HepG2 (cell line): ENCODE data around the gene FALEC. TPM values are rescaled to one million over a fixed set of nuclear protein-coding genes. Genes with fewer than 3 reads are reported as not detected.

ENCODE experiments used
- ELF1 ChIP-seq: sonication (generic); formaldehyde crosslinking; IDR thresholded peaks from 2 replicates; pipeline ENCODE4 v1.4.0; 2020; ENCODE audit warnings: missing genetic modification reagents
- ETV6 ChIP-seq: sonication (generic); formaldehyde crosslinking; conservative IDR thresholded peaks from 2 replicates; pipeline ENCODE4 v1.4.0; 2020; ENCODE audit warnings: missing genetic modification reagents
- HNF4G ChIP-seq, 2 experiments: sonication (generic) in 1 of 2; formaldehyde crosslinking in 1 of 2; IDR thresholded peaks; 2 replicates each; pipeline versions ENCODE4 v1.4.0 to v1.6.1; 2011 to 2020; ENCODE audit warnings: borderline replicate concordance in 2 of 2, low read depth in 2 of 2, mild to moderate bottlenecking in 2 of 2, low read length in 1 of 2, missing genetic modification reagents in 1 of 2, moderate library complexity in 1 of 2
- HOXA7 ChIP-seq: sonication (generic); formaldehyde crosslinking; IDR thresholded peaks from 2 replicates; pipeline ENCODE4 v1.8.1; 2022; ENCODE audit warnings: mild to moderate bottlenecking, missing genetic modification reagents, moderate library complexity
- KDM2A ChIP-seq: sonication (generic); formaldehyde crosslinking; IDR thresholded peaks from 2 replicates; pipeline ENCODE4 v1.4.0; 2020; ENCODE audit warnings: low read depth, missing genetic modification reagents, borderline replicate concordance
- KMT2A ChIP-seq: sonication (generic); formaldehyde crosslinking; IDR thresholded peaks from 2 replicates; pipeline ENCODE4 v1.4.0; 2020; ENCODE audit warnings: missing genetic modification reagents
- MEF2D ChIP-seq: sonication (generic); formaldehyde crosslinking; IDR thresholded peaks from 2 replicates; pipeline ENCODE4 v1.5.1; 2020; ENCODE audit warnings: mild to moderate bottlenecking, missing genetic modification reagents
- NFKB2 ChIP-seq: sonication (generic); formaldehyde crosslinking; IDR thresholded peaks from 2 replicates; pipeline ENCODE4 v1.4.0; 2020; ENCODE audit warnings: missing genetic modification reagents, borderline replicate concordance
- POGK ChIP-seq: sonication (generic); formaldehyde crosslinking; conservative IDR thresholded peaks from 2 replicates; pipeline ENCODE4 v1.8.0; 2022; ENCODE audit warnings: mild to moderate bottlenecking, moderate library complexity, missing genetic modification reagents
- RELA ChIP-seq: sonication (generic); formaldehyde crosslinking; IDR thresholded peaks from 2 replicates; pipeline ENCODE4 v1.4.0; 2020; ENCODE audit warnings: missing genetic modification reagents
- RXRB ChIP-seq: IDR thresholded peaks from 2 replicates; pipeline ENCODE4 v1.6.1; 2016; ENCODE audit warnings: borderline replicate concordance, missing genetic modification reagents, missing compliant biosample characterization
- SATB2 ChIP-seq: sonication (generic); formaldehyde crosslinking; IDR thresholded peaks from 2 replicates; pipeline ENCODE4 v1.5.0; 2020; ENCODE audit warnings: missing genetic modification reagents
- SMAD1 ChIP-seq: sonication (generic); formaldehyde crosslinking; IDR thresholded peaks from 2 replicates; pipeline ENCODE4 v1.4.0; 2020; ENCODE audit warnings: missing genetic modification reagents, low read depth, mild to moderate bottlenecking, borderline replicate concordance
- SMC3 ChIP-seq: IDR thresholded peaks from 2 replicates; pipeline ENCODE4 v1.6.1; 2011; ENCODE audit warnings: low read length, improper control_type of control experiment
- STAG1 ChIP-seq: sonication (generic); formaldehyde crosslinking; IDR thresholded peaks from 2 replicates; pipeline ENCODE4 v1.4.0; 2020; ENCODE audit warnings: missing genetic modification reagents
- TBX2 ChIP-seq: sonication (generic); formaldehyde crosslinking; IDR thresholded peaks from 2 replicates; pipeline ENCODE4 v1.5.0; 2020; ENCODE audit warnings: missing genetic modification reagents, mild to moderate bottlenecking, borderline replicate concordance
- ZBED4 ChIP-seq: sonication (generic); formaldehyde crosslinking; IDR thresholded peaks from 2 replicates; pipeline ENCODE4 v1.4.0; 2020; ENCODE audit warnings: missing genetic modification reagents, borderline replicate concordance
- ZBTB20 ChIP-seq: sonication (generic); formaldehyde crosslinking; IDR thresholded peaks from 2 replicates; pipeline ENCODE4 v1.8.1; 2023; ENCODE audit warnings: missing genetic modification reagents, low read depth, mild to moderate bottlenecking, borderline replicate concordance
- ZKSCAN8 ChIP-seq: IDR thresholded peaks from 2 replicates; pipeline ENCODE4 v1.6.1; 2016; ENCODE audit warnings: borderline replicate concordance, missing genetic modification reagents, missing compliant biosample characterization
- ZNF12 ChIP-seq: sonication (generic); formaldehyde crosslinking; IDR thresholded peaks from 2 replicates; pipeline ENCODE4 v1.5.0; 2020; ENCODE audit warnings: missing genetic modification reagents
- ZNF329 ChIP-seq: sonication (generic); formaldehyde crosslinking; IDR thresholded peaks from 2 replicates; pipeline ENCODE4 v1.9.0; 2021; ENCODE audit warnings: low read depth, mild to moderate bottlenecking, missing genetic modification reagents
- ZNF564 ChIP-seq: sonication (generic); formaldehyde crosslinking; IDR thresholded peaks from 2 replicates; pipeline ENCODE4 v1.8.1; 2023; ENCODE audit warnings: mild to moderate bottlenecking, missing genetic modification reagents
- ZNF674 ChIP-seq: sonication (generic); formaldehyde crosslinking; IDR thresholded peaks from 2 replicates; pipeline ENCODE4 v1.5.0; 2020; ENCODE audit warnings: low read depth, mild to moderate bottlenecking, missing genetic modification reagents
- ZNF766 ChIP-seq: sonication (generic); formaldehyde crosslinking; IDR thresholded peaks from 2 replicates; pipeline ENCODE4 v1.5.0; 2020; ENCODE audit warnings: missing genetic modification reagents, borderline replicate concordance
- polyA plus RNA-seq, 8 experiments: library from polyadenylated mRNA; depleted of rRNA in 3 of 8; stranded (reverse) in 7 of 8; unstranded in 1 of 8; fragments of >200 nt; fragmentation: Illumina TruSeq in 4 of 8; extraction: Trizol in 4 of 8; gene quantifications; 2 replicates each; pipeline versions ENCODE4 v1.2.1 to v1.2.3, GENCODE V29; 2011 to 2016; ENCODE audit warnings: low read depth in 4 of 8, missing spikeins in 1 of 8, mixed read lengths in 1 of 8; ENCODE audit not compliant: insufficient read depth in 1 of 8
- total RNA-seq, 5 experiments: library from RNA; depleted of rRNA; stranded (reverse); fragments of >200 nt; fragmentation: Illumina TruSeq; extraction: Trizol; gene quantifications; 2 replicates each; pipeline ENCODE4 v1.2.3, GENCODE V29; 2016; ENCODE audit warnings: low read depth in 1 of 5

FALEC gene
- total and polyA plus RNA-seq, 2 of the 13 experiments (the other 11 are each of a cell fraction or from before 2014, with no cell fraction given): 0.33 to 0.71 TPM

- TF ChIP-seq ZBED4 (CRISPR knock-in tag): no peak; the same call in none of the 2 replicates
- TF ChIP-seq ZNF12 (CRISPR knock-in tag): no peak
- TF ChIP-seq KMT2A (CRISPR knock-in tag): peak; percentile 23; the same call in 1 of the 2 replicates
- peak; percentile 72; the same call in 1 of the 2 replicates for TF ChIP-seq KDM2A (CRISPR knock-in tag)
- TF ChIP-seq RXRB (CRISPR knock-in tag): peak; percentile 9; the same call in 1 of the 2 replicates
- 0 out of 2 replicates have a peak, but pooled peaks have one; percentile 51 for TF ChIP-seq RELA (CRISPR knock-in tag)
- no peak for TF ChIP-seq ZKSCAN8 (CRISPR knock-in tag)
- no peak for TF ChIP-seq HOXA7
- 0 out of 2 replicates have a peak, but pooled peaks have one; percentile 77 for TF ChIP-seq ZBTB20 (CRISPR knock-in tag)
- TF ChIP-seq HNF4G (IDR thresholded peaks at IDR 0.05; ENCODE audit: borderline replicate concordance, low read depth, low read length): no peak
- TF ChIP-seq HNF4G (CRISPR knock-in tag; IDR thresholded peaks at IDR 0.05; ENCODE audit: borderline replicate concordance, low read depth): no peak
- TF ChIP-seq SMAD1: no peak
- TF ChIP-seq ZNF766 (CRISPR knock-in tag): peak; percentile 25; the same call in 1 of the 2 replicates
- TF ChIP-seq ELF1 (CRISPR knock-in tag): 0 out of 2 replicates have a peak, but pooled peaks have one; percentile 6
- peak; percentile 62; the same call in 1 of the 2 replicates for TF ChIP-seq NFKB2 (CRISPR knock-in tag)
- peak; percentile 48 for TF ChIP-seq TBX2 (CRISPR knock-in tag)
- peak; percentile 87 for TF ChIP-seq STAG1 (CRISPR knock-in tag)
- peak; percentile 21; the same call in 1 of the 2 replicates for TF ChIP-seq SMC3
- peak; percentile 18 for TF ChIP-seq POGK (CRISPR knock-in tag)
- TF ChIP-seq ZNF564 (CRISPR knock-in tag): 0 out of 2 replicates have a peak, but pooled peaks have one; percentile 12
- TF ChIP-seq ETV6 (CRISPR knock-in tag): 0 out of 2 replicates have a peak, but pooled peaks have one; percentile 18
- 0 out of 2 replicates have a peak, but pooled peaks have one; percentile 76 for TF ChIP-seq ZNF674 (CRISPR knock-in tag)
- 0 out of 2 replicates have a peak, but pooled peaks have one; percentile 48 for TF ChIP-seq ZNF329 (CRISPR knock-in tag)
- TF ChIP-seq MEF2D (CRISPR knock-in tag): 0 out of 2 replicates have a peak, but pooled peaks have one; percentile 17
- TF ChIP-seq SATB2 (CRISPR knock-in tag): 0 out of 2 replicates have a peak, but pooled peaks have one; percentile 7
These were observed 45.2 kb downstream of the FALEC start (continued) for GRCh38 chr1:150560576-150561253.
